Neural progenitor cell (in vitro differentiated cells): Measurements from ENCODE around the gene PLCB1.

Experiments used
- EZH2 ChIP-seq: fragments of 200-600 bp; sonication (generic); IDR thresholded peaks from 2 replicates; pipeline ENCODE4 v1.6.1; 2017; ENCODE audit warnings: antibody characterized with exemption, mild to moderate bottlenecking, moderate library complexity
- EZH2phosphoT487 ChIP-seq: fragments of 200-600 bp; sonication (generic); IDR thresholded peaks from 2 replicates; pipeline ENCODE4 v1.6.1; 2017; ENCODE audit warnings: antibody characterized with exemption
- TF ChIP-seq, protein P1 (sequence below): fragments of 200-600 bp; sonication (generic); IDR thresholded peaks from 2 replicates; pipeline ENCODE4 v1.5.1; 2017; ENCODE audit warnings: antibody characterized with exemption, mild to moderate bottlenecking

DNA sequence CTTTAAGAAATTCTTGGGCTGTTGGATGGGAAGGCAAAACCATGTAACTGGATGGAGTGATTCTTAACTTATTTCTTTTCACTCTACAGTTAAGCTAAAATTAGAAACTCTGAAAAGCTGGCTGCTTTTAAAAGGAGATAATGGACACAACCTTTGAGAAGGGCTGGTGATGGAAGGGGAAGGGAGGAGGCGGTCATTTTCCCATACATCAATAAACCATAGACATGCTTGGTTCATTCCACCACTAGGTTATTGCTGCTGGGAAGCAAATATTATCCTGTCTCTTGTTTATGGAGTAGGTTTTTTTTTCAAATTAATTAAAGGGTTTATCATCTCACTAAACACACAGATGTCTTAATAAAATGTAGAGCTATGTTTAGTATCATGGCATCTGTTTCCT lies 76.2 kb downstream of the PLCB1 start:
- TF ChIP-seq, protein P1, sequence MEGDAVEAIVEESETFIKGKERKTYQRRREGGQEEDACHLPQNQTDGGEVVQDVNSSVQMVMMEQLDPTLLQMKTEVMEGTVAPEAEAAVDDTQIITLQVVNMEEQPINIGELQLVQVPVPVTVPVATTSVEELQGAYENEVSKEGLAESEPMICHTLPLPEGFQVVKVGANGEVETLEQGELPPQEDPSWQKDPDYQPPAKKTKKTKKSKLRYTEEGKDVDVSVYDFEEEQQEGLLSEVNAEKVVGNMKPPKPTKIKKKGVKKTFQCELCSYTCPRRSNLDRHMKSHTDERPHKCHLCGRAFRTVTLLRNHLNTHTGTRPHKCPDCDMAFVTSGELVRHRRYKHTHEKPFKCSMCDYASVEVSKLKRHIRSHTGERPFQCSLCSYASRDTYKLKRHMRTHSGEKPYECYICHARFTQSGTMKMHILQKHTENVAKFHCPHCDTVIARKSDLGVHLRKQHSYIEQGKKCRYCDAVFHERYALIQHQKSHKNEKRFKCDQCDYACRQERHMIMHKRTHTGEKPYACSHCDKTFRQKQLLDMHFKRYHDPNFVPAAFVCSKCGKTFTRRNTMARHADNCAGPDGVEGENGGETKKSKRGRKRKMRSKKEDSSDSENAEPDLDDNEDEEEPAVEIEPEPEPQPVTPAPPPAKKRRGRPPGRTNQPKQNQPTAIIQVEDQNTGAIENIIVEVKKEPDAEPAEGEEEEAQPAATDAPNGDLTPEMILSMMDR, result no peak
- TF ChIP-seq EZH2, result no peak
- TF ChIP-seq EZH2phosphoT487, result no peak
